ENCODE data around the gene PERM1.
"Not testable (repeated sequence)": the region's sequence is repeated elsewhere in the genome, so short reads cannot be mapped to it uniquely, and the experiment has no call there.

Gene PERM1

GRCh38 chr1:997993-998744 is 16.3 kb upstream of the PERM1 start:
- no peak for DNase-seq (ENCODE audit: low read depth)

GRCh38 chr1:997713-997992 is 15.8 kb upstream of the PERM1 start:
- DNase-seq (ENCODE audit: low read depth): no peak

GRCh38 chr1:996851-997712 is 15.2 kb upstream of the PERM1 start:
- no peak for DNase-seq (ENCODE audit: low read depth)

- no peak for DNase-seq (ENCODE audit: low read depth)
Observed at GRCh38 chr1:995665-996633, 14.1 kb upstream of the PERM1 start.

DNA sequence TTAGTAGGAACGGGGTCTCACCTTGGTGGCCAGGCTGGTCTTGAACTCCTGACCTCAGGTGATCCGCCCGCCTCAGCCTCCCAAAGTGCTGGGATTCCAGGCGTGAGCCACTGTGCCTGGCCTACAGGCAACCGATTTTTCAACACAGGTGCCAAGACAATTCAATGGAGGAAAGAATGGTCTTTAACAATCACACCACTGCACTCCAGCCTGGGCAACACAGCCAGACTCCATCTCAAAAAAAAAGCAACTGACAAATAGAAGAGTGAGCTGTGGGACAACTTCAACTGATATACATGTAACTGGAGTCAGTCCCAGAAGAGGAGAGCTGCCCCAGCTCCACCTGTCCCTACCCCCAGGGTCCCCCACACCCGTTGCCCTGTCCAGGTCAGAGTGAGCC is 12.7 kb upstream of the PERM1 start:
- not testable (repeated sequence) for DNase-seq (ENCODE audit: low read depth)

GRCh38 chr1:993379-993995 is 11.6 kb upstream of the PERM1 start:
- no peak for DNase-seq (ENCODE audit: low read depth)

GRCh38 chr1:992362-992761 is 10.5 kb upstream of the PERM1 start:
- no peak for DNase-seq (ENCODE audit: low read depth)

- DNase-seq (ENCODE audit: low read depth): no peak
Observed at GRCh38 chr1:991895-992294, 10.0 kb upstream of the PERM1 start.

- not testable (repeated sequence) for DNase-seq (ENCODE audit: low read depth)
Observed at GRCh38 chr1:991275-991674, 9.4 kb upstream of the PERM1 start.

- not testable (repeated sequence) for DNase-seq (ENCODE audit: low read depth)
Observed at GRCh38 chr1:988061-988460, 6.2 kb upstream of the PERM1 start.

GRCh38 chr1:985126-985525 is 3.2 kb upstream of the PERM1 start:
- DNase-seq (ENCODE audit: low read depth): no peak

DNA sequence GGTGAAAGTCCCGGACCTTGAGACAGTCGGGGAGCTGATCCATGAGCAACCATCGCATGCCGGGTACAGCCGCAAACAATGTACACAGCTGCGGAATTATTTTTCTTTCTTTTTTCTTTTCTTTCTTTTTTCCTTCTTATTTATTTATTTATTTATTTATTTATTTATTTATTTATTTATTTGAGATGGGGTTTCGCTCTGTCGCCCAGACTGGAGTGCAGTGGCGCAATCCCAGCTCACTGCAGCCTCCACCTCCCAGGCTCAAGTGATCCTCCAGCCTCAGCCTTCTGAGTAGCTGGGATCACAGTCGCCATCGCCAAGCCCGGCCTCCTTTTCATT is 2.6 kb upstream of the PERM1 start:
- DNase-seq (ENCODE audit: low read depth): no peak

DNA sequence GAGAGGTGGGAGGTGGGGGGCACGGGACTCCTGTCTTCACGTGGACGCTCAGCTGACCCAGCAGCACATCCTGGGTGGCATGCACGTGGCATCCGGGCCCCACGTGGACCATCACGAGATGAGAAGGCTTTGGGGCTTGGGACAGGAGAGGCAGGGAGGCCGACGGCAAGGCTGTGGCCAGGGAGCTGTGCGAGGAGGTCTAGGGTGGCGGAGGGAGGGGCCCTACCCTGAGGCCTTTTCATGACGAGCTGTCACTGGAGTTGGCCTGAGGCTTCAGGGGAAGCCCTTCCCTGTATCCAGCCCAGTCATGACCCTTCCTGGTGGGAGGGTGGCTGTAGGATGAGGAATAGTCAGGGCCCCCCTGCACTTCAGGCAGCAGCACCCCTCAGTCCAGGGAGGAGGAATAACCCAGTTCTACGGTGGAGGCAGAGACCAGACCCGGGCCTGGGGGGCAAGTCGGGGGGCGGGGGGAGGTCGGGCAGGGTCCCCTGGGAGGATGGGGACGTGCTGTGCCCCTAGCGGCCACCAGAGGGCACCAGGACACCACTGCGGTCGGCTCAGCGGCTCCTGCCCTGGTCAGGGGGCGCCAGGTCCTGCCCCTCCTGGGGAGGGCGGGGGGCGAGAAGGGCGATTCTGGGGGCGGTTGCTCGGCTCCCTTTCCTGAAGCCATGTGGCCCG is 2.0 kb upstream of the PERM1 start:
- no peak for DNase-seq (ENCODE audit: low read depth)

DNA sequence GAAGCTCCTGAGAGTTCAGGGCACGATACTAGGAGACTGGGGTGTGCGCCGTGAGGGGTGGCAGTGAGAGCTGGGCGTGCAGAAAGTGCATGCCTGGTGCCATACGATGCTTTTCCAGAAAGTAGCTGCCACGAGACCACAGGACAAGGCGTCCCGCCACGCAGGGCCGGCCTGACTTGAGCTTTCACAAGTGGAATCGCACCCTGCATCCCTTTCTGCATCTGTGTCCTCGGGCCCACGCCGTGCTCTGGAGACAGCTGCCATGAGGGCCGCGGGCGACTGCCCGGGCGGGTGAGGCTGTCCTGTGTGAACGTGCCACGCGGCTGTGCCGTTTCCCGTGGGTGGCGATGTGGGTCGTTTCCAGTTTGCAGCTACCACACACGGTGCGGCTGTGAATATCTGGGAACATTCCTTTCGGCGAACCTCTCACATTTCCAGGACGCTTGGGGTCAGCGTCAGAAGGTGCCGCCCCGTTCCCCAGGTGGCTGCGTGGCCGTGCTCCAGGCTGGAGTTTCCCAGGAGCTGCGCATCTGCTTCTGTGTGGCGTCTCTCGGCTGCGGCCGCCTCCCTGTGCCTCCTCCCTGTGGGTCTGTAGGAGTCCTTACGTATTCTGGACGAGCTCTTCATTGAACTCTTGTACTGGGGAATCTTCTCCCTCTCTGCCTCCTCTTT is 1.0 kb upstream of the PERM1 start:
- DNase-seq (ENCODE audit: low read depth): no peak

DNA sequence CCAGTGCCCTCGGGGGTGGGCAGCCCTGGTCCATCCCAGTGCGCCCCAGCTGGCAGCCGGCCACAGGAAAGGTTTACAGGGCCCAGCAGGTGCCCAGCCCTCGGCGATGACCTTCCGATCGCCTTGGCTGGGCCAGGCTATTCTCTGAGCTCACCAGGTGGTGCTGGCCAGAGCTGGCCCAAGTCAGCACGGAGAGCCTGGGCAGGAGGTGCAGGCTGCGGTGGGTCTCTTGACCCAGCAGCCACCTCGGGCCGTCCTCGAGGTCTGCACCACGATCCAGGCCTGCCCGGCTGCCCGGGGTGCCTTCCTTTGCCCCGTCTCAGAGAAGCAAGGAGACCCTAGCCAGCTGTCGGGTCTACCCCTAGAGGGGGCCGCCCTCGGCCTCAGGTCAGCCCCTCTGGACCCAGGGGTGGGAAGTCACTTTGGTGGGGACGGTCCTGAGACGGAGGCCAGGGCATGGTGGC is 370 bp downstream of the PERM1 start:
- DNase-seq (ENCODE audit: low read depth): no peak

DNA sequence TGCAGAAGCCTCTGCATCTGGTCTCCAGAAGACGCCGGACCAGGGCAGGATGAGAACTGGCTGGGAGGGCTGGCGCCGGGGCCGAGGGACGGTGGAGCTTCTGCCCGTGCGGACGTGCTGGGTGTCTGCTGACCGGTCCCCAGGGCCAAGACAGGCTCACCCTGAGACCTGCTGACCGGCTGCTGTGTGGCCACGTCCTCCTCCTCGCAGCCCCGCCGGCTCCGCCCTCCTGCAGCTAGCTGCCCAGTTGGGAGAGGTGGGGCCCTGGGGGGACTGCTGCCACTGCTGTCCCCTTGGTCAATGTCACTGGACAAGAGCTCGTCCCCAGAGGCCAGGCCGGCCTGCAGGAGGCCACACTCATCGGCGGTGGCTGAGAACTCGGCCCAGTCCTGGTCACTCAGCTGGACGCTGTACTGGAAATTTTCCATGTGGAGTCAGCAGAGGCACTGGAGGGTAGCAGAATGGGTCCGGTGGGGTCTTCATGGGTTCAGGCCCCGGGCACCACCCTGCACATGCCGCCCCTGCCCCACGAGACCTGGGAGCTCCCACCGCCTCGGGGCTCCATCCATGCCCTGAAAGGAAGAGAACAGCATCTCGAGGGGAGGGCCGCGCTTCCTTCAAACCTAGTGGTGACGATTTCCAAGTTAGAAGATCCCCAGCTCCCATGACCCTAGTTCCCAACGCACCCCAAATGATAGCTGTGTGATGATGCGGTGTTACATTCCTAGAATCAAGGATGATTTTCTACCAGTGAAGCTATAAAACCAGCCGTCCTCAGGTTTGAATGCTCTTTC is 1.1 kb downstream of the PERM1 start:
- no peak for DNase-seq (ENCODE audit: low read depth)

GRCh38 chr1:980137-980571 is 1.7 kb downstream of the PERM1 start:
- DNase-seq (ENCODE audit: low read depth): no peak

DNA sequence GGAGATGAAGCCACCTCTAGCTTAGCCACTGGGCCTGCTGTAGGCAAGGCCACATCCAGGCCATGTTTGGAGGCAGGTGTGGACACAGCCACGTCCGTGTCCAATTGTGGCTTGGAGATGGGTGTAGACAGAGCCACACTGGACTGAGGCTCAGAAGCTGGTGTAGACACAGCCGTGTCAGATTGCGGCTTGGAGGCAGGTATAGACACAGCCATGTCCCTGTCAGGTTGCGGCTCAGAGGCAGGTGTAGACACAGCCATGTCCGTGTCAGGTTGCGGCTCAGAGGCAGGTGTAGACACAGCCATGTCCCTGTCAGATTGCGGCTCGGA is 2.2 kb downstream of the PERM1 start:
- no peak for DNase-seq (ENCODE audit: low read depth)

GRCh38 chr1:978835-979743 is 2.8 kb downstream of the PERM1 start:
- DNase-seq (ENCODE audit: low read depth): no peak

All from CMK (cell line).